Measurements from ENCODE around the gene SSBP3.

- TF ChIP-seq, protein P1, sequence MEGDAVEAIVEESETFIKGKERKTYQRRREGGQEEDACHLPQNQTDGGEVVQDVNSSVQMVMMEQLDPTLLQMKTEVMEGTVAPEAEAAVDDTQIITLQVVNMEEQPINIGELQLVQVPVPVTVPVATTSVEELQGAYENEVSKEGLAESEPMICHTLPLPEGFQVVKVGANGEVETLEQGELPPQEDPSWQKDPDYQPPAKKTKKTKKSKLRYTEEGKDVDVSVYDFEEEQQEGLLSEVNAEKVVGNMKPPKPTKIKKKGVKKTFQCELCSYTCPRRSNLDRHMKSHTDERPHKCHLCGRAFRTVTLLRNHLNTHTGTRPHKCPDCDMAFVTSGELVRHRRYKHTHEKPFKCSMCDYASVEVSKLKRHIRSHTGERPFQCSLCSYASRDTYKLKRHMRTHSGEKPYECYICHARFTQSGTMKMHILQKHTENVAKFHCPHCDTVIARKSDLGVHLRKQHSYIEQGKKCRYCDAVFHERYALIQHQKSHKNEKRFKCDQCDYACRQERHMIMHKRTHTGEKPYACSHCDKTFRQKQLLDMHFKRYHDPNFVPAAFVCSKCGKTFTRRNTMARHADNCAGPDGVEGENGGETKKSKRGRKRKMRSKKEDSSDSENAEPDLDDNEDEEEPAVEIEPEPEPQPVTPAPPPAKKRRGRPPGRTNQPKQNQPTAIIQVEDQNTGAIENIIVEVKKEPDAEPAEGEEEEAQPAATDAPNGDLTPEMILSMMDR (conservative IDR thresholded peaks at IDR 0.05; ENCODE audit: low read depth in 2 of 2) = no peak
- TF ChIP-seq EZH2phosphoT487 (IDR thresholded peaks at IDR 0.05; ENCODE audit: unreplicated experiment) = no peak
- TF ChIP-seq ZNF331 (CRISPR knock-in tag; IDR thresholded peaks at IDR 0.05; ENCODE audit: low read depth) = no peak
- no peak for TF ChIP-seq REST (IDR thresholded peaks at IDR 0.05; ENCODE audit: unreplicated experiment)
- no peak for TF ChIP-seq POLR2AphosphoS5 (IDR thresholded peaks at IDR 0.05; ENCODE audit: low read depth)
- TF ChIP-seq CREB1 (CRISPR knock-in tag; IDR thresholded peaks at IDR 0.05; ENCODE audit: low read depth) = no peak
Observed at GRCh38 chr1:54340878-54341277, 65.3 kb downstream of the SSBP3 start.
